HG03025 (cell line): Measurements from ENCODE around the gene C1QTNF9.
"Not testable (repeated sequence)": the region's sequence is repeated elsewhere in the genome, so short reads cannot be mapped to it uniquely, and the experiment has no call there.

Source experiments
- ATAC-seq: cut with Tn5 transposase; IDR thresholded peaks from one replicate; pipeline ENCODE4 v1.9.1; 2021; ENCODE audit warnings: mild to moderate bottlenecking, moderate library complexity; ENCODE audit not compliant: unreplicated experiment, low FRiP score

C1QTNF9 gene

DNA sequence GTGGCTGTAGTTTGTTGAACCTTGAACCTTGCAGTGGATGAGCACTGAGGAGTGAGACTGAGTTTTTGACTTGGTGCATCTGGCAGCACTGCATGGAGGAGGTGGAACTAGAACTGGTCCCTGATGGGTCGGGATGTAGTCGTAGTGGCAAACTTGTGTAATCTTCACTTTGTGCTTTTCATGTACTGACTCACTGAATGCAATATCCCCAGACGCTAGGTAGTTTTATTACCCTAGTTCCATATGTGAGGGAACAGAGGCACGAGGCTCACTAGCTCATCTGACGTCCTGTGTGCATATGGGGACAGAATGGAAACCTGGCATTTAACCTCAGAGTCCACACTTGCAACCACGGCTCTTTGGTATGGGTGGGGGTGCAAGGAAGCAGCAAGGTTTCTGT is 10.3 kb downstream of the C1QTNF9 start:
- ATAC-seq = not testable (repeated sequence)

DNA sequence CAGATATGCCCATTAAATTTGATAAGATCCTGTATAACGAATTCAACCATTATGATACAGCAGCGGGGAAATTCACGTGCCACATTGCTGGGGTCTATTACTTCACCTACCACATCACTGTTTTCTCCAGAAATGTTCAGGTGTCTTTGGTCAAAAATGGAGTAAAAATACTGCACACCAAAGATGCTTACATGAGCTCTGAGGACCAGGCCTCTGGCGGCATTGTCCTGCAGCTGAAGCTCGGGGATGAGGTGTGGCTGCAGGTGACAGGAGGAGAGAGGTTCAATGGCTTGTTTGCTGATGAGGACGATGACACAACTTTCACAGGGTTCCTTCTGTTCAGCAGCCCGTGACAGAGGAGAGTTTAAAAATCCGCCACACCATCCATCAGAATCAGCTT is 12.0 kb downstream of the C1QTNF9 start:
- ATAC-seq = not testable (repeated sequence)

DNA sequence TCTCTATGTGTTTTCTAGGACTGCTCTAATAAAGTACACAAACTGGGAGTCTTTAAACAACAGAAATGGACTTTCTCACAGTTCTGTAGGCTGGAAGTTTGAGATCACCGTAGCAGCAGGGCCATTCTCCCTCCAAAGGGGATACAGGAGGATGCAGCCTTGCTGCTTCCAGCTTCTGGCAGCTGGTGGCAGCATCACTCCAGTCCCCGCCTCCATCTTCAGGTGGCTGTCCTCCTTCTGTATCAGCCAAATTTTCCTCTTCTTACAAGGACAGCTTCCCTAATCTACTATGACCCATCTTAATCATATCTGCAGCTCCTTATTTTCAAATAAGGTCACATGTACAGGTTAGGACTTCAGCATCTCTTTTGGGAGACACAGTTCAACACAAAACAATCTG is 13.1 kb downstream of the C1QTNF9 start:
- not testable (repeated sequence) for ATAC-seq

GRCh38 chr13:24323036-24323738 is 13.8 kb downstream of the C1QTNF9 start:
- ATAC-seq = no peak

DNA sequence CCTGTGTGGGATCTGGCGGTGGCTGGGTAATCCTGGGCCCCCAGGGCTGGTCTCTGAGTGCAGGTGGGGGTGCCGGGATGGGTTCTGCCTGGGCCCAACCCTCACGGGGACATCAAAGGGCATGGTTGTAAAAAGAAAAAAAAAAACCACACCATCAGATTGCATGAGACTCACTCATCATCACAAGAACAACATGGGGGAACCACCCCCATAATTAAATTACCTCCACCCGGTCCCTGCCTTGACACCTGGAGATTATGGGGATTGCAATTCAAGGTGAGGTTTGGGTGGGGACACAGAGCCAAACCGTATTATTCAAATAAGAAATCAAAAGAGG is 14.3 kb downstream of the C1QTNF9 start:
- no peak for ATAC-seq

DNA sequence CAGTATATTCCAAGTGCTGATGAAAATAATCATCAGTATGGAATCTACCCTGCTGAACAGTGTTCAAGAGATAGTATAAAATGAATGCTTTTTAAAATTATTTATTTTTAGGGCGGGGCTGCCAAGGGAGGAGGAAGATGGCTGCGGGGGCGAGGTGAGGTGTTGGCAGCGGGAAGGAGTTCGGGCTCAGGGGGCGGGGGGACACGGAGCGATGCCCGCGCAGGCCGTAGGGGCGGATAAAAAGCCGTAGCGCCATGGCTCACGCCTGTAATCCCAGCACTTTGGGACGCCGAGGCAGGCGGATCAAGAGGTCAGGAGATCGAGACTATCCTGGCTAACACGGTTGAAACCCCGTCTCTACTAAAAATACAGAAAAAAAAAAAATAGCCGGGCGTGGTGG is 18.2 kb downstream of the C1QTNF9 start:
- ATAC-seq = not testable (repeated sequence)

DNA sequence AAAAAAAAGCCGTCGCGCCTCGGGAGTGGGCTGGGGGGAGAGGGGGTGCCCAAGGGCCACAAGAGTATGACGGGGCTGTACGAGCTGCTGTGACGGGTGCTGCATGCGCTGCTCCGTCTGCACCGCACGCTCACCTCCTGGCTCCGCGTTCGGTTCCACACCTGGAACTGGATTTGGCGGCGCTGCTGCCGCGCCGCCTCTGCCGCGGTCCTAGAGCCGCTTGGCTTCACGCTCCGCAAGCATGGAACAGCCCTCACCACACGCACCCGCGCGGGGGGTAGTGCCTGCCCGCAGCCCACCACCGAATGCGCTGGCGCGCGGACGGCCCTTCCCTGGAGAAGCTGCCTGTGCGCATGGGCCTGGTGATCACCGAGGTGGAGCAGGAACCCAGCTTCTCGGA is 18.8 kb downstream of the C1QTNF9 start:
- no peak for ATAC-seq

DNA sequence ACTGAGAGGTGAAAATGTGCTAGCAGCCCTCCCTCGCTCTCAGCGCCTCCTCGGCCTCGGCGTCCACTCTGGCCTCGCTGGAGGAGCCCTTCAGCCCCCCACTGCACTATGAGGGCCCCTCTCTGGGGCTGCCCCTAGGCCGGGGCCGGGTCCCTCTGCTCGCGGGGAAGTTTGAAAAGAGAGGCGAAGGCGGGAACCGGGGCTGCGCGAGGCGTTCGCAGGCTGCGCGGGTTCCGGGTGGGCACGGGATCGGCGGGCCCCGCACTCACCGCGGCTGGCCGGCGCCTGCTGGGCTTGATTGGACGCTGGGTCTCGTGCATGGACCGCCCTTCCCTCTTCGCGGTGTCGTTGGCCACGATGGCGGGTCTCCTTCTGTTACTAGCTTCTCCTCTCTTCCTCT is 29.3 kb downstream of the C1QTNF9 start:
- ATAC-seq = no peak

DNA sequence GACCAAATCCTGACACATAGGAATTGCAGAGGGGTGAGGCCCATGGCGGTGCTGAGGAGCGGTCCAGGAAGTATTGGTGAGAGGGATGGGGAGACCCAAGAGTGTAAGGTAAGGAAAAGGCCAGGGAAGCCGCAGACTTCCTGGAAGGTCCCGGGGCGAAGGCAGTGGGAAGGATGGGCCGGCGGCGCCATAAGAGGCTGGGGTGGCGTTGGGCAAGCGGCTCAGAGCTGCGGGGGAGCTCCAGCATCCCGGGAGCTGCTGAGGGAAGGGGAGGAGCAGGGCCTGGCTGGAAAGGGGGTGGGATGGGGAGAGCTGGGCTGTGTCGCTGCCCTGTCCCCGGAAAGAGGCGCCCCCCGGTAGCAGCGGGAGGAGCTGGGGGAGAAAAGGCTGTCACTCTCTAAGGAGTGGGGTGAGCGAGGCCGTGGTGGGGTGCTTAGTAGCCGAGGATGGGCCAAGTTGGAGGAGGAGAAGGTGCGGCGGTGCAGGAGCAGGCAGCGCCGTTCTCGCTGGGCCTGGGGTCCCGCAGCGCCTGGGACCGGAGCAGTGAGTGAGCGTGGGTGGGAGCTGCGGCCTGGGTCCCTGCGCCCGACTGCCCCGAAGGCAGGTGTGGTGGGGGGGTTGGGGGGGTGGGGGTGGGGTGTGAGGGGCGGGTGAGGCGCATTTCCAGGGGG is 30.7 kb downstream of the C1QTNF9 start:
- no peak for ATAC-seq

DNA sequence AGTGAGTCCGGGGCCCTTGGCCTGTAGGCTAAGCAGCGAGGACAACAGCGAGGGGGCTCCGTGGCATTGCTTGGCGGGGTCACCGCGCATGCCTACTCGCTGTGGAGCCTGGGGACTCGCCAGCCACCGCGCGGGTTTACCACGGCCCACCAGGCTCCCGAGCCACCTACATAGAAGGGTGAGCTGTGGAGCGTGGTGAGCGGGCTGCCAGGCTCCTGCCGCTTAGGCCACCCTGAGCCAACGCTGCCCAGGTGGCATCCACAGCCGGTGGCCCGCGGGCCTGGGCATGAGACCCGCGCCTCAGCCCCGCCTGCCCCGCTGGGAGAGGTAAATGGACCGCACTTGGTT is 31.2 kb downstream of the C1QTNF9 start:
- no peak for ATAC-seq

- ATAC-seq = no peak
Measured at GRCh38 chr13:24341439-24341838, 32.1 kb downstream of the C1QTNF9 start.

DNA sequence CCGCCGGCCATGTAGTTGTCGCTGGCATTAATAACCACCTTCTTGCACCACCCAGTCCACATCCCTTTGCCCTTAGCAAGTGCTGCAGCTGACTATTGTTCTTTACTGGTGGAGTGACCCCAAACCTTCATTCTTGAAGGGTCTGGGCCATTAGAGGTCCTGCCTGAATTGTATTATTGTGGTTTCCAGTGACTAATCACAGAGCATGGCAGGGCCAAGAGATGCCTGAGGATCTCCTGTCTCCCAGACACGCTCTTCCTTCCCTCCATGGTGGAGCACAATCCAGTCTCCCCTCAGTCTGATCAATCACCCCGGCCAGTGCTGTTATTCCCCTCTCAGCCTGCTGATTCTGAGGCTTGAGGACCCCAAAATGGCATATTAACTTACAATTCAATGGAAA is 39.0 kb downstream of the C1QTNF9 start:
- ATAC-seq = no peak

DNA sequence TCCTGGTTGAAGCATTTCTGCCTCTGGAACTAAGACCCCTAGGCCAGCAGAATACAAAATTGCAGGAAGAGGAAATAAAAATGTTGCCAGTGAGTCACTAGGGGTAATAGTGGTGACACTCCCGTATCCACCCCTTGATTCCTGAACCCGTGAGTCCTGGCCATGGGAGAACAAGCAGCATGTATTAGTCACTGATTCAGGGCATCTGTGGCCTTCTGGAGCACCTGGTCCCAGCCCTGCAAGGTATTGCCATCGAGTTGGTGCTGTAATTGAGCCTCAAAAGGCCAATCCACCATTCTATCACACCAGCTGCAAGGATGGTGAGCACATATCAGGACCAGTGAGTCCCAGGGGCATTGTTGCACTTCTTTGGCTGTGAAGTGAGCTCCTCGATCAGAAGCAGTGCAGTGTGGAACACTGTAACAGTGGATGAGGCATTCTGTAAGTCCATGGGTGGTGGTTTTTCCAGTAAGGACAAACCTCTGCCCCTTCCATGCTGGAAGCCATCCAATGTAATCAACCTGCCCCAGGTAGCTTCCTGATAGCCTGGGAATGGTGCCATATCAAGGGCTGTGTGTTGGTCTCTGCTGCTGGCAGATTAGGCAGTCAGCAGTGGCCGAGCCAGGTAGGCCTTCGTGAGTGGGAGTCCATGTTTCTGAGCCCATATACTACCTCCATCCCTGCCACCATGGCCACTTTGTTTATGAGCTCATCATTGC is 39.6 kb downstream of the C1QTNF9 start:
- ATAC-seq = no peak

DNA sequence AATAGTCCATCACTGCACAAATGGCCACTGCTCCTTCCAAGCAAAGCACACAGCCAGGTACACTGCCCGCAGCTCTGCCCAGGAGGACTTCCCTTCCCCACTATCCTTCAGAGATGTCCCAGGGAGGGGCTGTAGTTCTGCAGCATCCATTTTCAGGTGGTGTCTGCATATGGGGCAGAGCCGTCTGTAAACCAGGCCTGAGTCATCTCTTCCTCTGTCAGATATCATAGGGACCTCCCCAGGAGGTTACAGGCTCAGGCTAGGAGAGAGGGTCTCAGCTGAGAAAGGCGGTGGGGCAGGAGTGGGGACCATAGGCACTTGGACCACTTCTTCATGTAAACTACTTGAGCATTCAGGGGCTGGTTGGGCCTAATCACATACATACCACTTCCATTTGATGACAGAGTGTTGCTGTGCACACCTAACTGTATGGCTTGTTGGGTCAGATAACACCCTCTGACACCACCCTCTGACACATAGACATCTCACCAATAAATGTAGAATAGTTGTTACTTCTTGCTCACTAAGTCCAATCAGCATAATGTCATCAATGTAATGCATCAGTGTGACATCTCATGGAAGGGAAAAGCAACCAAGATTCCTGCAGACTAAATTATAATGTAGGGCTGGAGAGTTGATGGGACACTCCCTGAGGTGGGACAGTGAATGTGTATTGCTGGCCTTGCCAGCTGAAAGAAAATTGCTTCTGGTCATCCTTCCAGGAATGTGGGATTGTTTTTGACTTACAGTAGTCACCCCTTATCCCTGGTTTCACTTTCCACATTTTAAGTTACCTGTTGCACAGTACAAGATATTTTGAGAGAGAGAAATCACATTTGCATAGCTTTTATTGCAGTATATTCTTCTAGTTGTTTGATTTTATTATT is 40.6 kb downstream of the C1QTNF9 start:
- ATAC-seq = not testable (repeated sequence)

- ATAC-seq = no peak
Measured at GRCh38 chr13:24351423-24351822, 42.0 kb downstream of the C1QTNF9 start.

DNA sequence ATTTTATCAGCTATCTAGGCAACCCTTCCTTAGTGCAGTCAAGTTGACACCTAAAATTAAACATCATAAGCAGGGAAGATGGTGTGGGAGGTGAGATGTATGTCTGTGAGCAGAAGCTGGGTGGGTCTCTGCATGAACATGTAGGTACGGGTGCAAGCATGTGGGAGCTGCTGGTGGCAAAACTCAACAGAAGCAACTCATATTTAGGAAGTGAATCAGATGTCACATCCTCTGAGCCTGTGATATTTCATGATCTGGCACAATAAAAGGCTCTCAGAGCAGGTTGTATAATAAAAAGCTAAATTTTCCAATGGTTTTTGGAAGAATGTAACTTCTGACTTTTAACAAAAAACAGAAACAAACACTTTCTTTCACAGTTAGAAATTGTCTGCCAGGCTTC is 44.4 kb downstream of the C1QTNF9 start:
- no peak for ATAC-seq

GRCh38 chr13:24355103-24355502 is 45.7 kb downstream of the C1QTNF9 start:
- no peak for ATAC-seq

DNA sequence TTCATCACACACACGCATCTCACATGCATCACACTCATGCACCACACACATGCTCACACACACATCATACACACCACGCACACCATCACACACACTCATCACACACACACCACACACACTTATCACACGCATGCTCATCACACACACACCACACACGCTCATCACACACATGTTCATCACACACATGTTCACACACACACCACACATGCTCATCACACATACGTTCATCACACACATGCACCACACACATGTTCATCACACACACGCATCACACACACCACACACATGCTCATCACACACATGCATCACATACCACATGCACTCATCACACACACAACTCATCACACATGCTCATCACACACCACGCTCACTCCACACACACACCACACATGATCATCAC is 46.9 kb downstream of the C1QTNF9 start:
- no peak for ATAC-seq

- no peak for ATAC-seq
Measured at GRCh38 chr13:24356837-24357236, 47.5 kb downstream of the C1QTNF9 start.

DNA sequence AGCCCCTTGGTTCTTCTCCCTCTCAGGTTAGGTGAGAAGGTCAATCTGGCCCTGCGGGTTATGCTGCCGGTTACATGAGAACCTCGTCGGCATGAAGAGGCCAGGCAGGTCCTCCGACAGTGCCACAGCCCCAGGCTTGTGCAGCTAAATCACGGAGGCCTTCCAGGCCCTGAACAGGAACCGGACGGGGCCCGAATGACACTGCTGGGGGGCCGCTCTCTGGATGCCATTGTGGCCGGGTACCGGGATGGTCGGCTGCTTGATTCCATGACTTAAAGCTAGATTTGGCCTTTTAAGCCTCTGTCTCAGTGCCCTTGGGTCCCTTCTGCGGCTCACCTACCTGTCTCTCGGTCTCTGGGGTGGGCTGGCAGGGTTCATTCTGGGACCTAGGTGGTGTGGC is 48.4 kb downstream of the C1QTNF9 start:
- ATAC-seq = no peak

DNA sequence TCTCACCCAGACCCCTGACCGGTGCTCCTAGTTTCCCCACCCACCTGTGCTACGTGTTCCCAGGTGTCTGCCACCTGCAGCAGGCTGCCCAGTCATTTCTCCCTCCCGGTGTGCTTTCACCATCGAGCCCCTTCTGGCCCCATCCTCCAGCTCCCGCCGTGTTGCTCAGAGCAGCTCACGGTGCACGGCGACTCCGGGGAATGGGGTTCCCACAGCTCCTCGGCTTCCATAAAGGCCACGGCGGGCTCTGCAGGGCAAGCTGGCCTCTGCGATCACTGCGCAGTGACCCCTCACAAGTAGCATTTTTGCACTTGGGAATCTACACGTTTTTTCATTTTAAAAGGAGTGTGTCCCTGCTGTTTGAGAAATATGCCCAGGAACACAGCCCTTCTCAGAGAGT is 49.5 kb downstream of the C1QTNF9 start:
- not testable (repeated sequence) for ATAC-seq
